D721Med (cell line): ENCODE results near the gene TMOD2.

Source experiments
- DNase-seq: peaks from one replicate; pipeline ENCODE4 v3.0.0; 2011; ENCODE audit warnings: low spot score; ENCODE audit not compliant: insufficient read length
- FAIRE-seq: peaks from 2 replicates; lab custom pipeline; 2011; peaks lifted over from hg19 to GRCh38; lab: Jason Lieb, UNC
- TF ChIP-seq, protein P1 (sequence below): IDR thresholded peaks from 2 replicates; pipeline ENCODE4 v1.5.1; 2012; ENCODE audit warnings: mild to moderate bottlenecking, control low read depth; ENCODE audit not compliant: insufficient read depth; ENCODE audit errors: missing control alignments

The TMOD2 gene

GRCh38 chr15:51758645-51759044 is 7.2 kb downstream of the TMOD2 start:
- TF ChIP-seq, protein P1, sequence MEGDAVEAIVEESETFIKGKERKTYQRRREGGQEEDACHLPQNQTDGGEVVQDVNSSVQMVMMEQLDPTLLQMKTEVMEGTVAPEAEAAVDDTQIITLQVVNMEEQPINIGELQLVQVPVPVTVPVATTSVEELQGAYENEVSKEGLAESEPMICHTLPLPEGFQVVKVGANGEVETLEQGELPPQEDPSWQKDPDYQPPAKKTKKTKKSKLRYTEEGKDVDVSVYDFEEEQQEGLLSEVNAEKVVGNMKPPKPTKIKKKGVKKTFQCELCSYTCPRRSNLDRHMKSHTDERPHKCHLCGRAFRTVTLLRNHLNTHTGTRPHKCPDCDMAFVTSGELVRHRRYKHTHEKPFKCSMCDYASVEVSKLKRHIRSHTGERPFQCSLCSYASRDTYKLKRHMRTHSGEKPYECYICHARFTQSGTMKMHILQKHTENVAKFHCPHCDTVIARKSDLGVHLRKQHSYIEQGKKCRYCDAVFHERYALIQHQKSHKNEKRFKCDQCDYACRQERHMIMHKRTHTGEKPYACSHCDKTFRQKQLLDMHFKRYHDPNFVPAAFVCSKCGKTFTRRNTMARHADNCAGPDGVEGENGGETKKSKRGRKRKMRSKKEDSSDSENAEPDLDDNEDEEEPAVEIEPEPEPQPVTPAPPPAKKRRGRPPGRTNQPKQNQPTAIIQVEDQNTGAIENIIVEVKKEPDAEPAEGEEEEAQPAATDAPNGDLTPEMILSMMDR: no peak
- DNase-seq: no peak
- FAIRE-seq: no peak

DNA sequence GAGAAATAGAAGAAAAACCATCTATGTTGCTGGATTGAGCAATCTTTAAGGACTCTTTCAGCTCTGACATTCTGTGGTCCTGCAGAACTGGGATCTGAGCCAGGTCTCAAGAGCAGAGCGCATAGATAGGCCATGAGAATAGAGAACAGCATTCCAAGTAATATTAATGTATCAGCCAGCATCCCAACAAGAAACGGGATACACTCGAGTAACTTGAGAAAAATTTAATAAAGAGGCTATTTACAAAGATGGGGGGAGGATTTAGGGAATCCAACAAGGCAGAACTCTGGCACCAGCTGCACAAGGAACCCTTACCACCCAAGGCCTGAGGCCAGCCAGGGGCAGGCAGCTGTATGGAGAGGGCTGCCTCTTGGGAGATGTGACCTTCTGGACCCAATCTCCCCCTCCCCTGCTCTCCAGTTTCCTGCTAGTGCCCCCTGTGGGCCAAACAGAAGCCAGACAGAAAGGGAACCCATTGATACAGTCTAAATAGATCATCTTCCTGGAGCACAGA is 8.2 kb downstream of the TMOD2 start:
- TF ChIP-seq, protein P1: no peak
- FAIRE-seq (no peak), DNase-seq (no peak)

DNA sequence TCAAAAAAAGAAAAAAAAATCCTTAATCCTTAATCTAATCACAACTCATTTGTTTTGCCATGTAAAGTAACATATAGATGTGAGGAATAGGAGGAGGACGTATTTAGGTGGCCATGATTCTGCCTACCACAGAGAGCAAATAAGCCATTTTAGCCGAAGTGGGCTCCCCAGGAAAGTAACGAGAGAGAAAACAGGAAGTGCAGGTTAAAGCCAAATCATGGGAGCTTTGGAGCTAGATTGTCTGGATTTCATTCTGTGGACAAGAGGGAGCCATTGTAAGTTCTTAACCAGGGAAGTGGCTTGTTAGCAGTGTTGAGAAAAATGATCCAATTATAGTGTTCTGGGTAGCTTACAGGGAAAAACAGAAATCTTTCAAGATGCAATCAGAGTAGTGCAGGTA is 9.4 kb downstream of the TMOD2 start:
- FAIRE-seq (no peak), DNase-seq (no peak)
- TF ChIP-seq, protein P1: no peak

DNA sequence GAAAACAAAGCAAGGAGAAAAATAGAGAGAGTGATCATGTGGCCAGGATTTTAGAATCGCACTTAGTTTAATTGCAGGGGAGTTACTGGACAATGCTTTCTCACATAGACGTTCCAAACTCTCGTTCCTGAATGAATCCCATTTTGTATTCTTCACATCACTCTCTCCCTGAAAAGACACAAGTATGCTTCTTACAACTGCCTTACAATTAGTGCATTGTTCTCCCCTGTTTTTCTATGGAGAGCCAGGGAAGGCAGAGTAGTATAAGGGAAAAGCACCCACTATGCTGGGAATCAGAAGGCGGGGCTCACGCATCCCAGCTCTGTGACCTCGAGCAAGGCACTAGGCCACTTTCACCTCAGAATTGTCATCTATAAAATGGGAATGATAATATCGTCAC is 14.4 kb downstream of the TMOD2 start:
- TF ChIP-seq, protein P1: no peak
- FAIRE-seq (no peak), DNase-seq (no peak)

DNA sequence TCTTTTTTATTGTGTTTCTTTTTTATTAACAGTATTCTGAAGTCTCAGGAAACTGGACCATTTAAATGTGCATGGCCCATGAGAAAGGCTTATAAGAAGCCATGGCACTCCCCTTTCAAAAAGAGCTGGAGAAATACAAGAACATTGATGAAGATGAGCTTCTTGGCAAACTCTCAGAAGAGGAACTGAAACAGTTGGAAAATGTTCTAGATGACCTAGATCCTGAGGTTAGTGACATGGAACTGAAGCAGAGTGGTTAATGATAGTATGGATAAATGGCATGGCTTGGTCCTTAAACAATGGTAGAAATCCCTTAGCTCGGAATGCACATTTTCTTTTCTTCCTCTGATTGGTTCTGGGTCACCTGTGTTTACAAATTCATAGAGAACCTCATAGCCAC is 14.9 kb downstream of the TMOD2 start:
- DNase-seq: no peak
- FAIRE-seq: no peak
- TF ChIP-seq, protein P1: no peak

DNA sequence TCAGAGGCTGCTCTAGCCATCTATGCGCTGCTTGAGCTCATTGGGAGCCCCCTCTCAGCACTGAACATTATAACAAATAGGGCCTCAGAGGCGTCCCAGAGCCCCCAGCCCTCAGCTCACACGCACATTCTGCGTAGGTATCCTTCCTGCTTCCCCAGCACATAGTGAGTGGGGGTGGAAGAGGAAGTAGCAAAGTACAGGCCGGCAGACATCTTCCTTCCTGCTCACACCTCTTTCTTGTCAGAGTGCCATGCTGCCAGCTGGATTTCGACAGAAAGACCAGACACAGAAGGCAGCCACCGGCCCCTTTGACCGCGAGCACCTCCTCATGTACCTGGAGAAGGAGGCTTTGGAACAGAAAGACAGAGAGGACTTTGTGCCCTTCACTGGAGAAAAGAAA is 16.6 kb downstream of the TMOD2 start:
- DNase-seq (no peak), FAIRE-seq (no peak)
- TF ChIP-seq, protein P1: no peak

- TF ChIP-seq, protein P1: no peak
- DNase-seq: no peak
- FAIRE-seq: no peak
Observed at GRCh38 chr15:51770902-51771301, 19.5 kb downstream of the TMOD2 start.
